SK-N-SH (cell line): ENCODE results near the gene ALG6.

Experiments
- EP300 ChIP-seq, 2 experiments: IDR thresholded peaks; 2 replicates each; pipeline versions ENCODE4 v1.4.0 to v1.6.1; 2012; ENCODE audit warnings: borderline replicate concordance in 1 of 2, low read depth in 1 of 2, low read length in 1 of 2
- FOXM1 ChIP-seq: IDR thresholded peaks from 2 replicates; pipeline ENCODE4 v1.4.0; 2012; ENCODE audit warnings: low read depth, mild to moderate bottlenecking
- POLR2AphosphoS5 ChIP-seq: IDR thresholded peaks from 2 replicates; pipeline ENCODE4 v1.6.1; 2012; ENCODE audit warnings: low read depth, low read length
- TF ChIP-seq, protein P1 (sequence below): fragments of 200-600 bp; sonication (generic); IDR thresholded peaks from 2 replicates; pipeline ENCODE4 v1.6.1; 2017; ENCODE audit warnings: antibody characterized with exemption, mild to moderate bottlenecking, moderate library complexity

DNA sequence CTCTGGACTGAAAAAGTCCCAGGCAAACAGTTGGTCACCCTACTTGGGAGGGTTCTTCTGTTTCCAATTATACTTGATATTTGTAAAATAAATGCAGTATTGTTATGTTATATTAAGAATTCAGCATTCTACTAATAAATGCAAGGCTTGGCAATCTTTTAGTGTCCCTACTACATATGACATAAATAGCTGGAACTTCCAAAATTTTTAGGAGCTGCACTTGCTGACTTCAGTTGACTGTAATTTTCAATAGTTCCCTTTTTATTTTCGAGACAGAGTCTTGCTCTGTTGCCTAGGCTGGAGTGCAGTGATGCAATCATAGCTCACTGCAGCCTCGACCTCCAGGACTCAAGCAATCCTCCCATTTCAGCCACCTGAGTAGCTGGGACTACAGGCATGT lies 25.0 kb upstream of the ALG6 start:
- TF ChIP-seq, protein P1, sequence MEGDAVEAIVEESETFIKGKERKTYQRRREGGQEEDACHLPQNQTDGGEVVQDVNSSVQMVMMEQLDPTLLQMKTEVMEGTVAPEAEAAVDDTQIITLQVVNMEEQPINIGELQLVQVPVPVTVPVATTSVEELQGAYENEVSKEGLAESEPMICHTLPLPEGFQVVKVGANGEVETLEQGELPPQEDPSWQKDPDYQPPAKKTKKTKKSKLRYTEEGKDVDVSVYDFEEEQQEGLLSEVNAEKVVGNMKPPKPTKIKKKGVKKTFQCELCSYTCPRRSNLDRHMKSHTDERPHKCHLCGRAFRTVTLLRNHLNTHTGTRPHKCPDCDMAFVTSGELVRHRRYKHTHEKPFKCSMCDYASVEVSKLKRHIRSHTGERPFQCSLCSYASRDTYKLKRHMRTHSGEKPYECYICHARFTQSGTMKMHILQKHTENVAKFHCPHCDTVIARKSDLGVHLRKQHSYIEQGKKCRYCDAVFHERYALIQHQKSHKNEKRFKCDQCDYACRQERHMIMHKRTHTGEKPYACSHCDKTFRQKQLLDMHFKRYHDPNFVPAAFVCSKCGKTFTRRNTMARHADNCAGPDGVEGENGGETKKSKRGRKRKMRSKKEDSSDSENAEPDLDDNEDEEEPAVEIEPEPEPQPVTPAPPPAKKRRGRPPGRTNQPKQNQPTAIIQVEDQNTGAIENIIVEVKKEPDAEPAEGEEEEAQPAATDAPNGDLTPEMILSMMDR, result no peak
- TF ChIP-seq FOXM1 (no peak), POLR2AphosphoS5 (no peak), EP300 (IDR thresholded peaks at IDR 0.05; ENCODE audit: borderline replicate concordance in 1 of 2, low read depth in 1 of 2, low read length in 1 of 2) (no peak)
